HepG2 (cell line): ENCODE measurements around the gene SLIT3. TPM values are rescaled to one million over a fixed set of nuclear protein-coding genes. Genes with fewer than 3 reads are reported as not detected.

Experiments
- ATAC-seq: fragments of 200-7000 bp; cut with Tn5 transposase; 3 replicates; pipeline ENCODE4 v1.9.1; 2020; ENCODE audit warnings: mild to moderate bottlenecking, moderate library complexity
- BruUV-seq: library from RNA; stranded (reverse); fragments of 400-500 nt; replicated peaks from 2 replicates; lab custom pipeline; 2021; lab: Mats Ljungman, UMichigan
- CTCF ChIA-PET: fragments of 300-600 bp; formaldehyde crosslinking; extraction: SDS; loops from one replicate; lab custom pipeline; 2021; ENCODE audit warnings: low total read pairs, inconsistent platforms, low intra/inter-chr PET ratio; lab: Yijun Ruan, JAX
- POLR2A ChIA-PET: fragments of 350-600 bp; sonication (Branson Sonifier 250); formaldehyde crosslinking; loops from one replicate; lab custom pipeline; 2020; ENCODE audit warnings: antibody characterized with exemption, inconsistent platforms; lab: Yijun Ruan, JAX
- DNase-seq: peaks from one replicate; pipeline ENCODE4 v3.0.0-alpha.2; 2015; ENCODE audit warnings: low spot score
- FAIRE-seq: peaks from 3 replicates; lab custom pipeline; 2011; peaks lifted over from hg19 to GRCh38; lab: Jason Lieb, UNC
- H2AFZ ChIP-seq: one replicate; pipeline ENCODE4 v1.6.1; 2011; ENCODE audit warnings: low read length, inconsistent platforms
- H3K27ac ChIP-seq: fragments of 300-600 bp; 3 replicates; pipeline ENCODE4 v1.8.0; 2011; ENCODE audit warnings: mixed run types, mild to moderate bottlenecking, mixed read lengths, low read length, inconsistent platforms; ENCODE audit not compliant: insufficient read depth; ENCODE audit errors: extremely low read length
- H3K27me3 ChIP-seq, 2 experiments: fragments of 200-600 bp in 1 of 2; 2 replicates in 1 of 2; 3 replicates in 1 of 2; pipeline versions ENCODE4 v1.6.0 to v1.8.0; 2011; ENCODE audit warnings: low read length in 2 of 2, mild to moderate bottlenecking in 2 of 2, moderate library complexity in 2 of 2, inconsistent platforms in 1 of 2; ENCODE audit not compliant: insufficient read depth in 2 of 2, control insufficient read depth in 1 of 2
- H3K36me3 ChIP-seq, 2 experiments: fragments of 200-600 bp in 1 of 2; replicated peaks in 1 of 2; 2 replicates in 1 of 2; 3 replicates in 1 of 2; pipeline versions ENCODE4 v1.5.1 to v1.8.0; 2011; ENCODE audit warnings: low read length in 2 of 2, inconsistent platforms in 1 of 2; ENCODE audit not compliant: insufficient read depth in 2 of 2, control insufficient read depth in 1 of 2
- H3K4me1 ChIP-seq: 2 replicates; pipeline ENCODE4 v1.5.1; 2012; ENCODE audit warnings: low read length, inconsistent platforms; ENCODE audit not compliant: insufficient read depth
- H3K4me2 ChIP-seq: 2 replicates; pipeline ENCODE4 v1.6.0; 2011; ENCODE audit warnings: low read depth, low read length, inconsistent platforms
- H3K4me3 ChIP-seq, 3 experiments: fragments of 200-600 bp in 1 of 3; sonication (generic), shearing (Covaris generic) in 1 of 3; replicated peaks in 1 of 3; 2 replicates each; pipeline ENCODE4 v1.5.1; 2011 to 2016; ENCODE audit warnings: low read length in 3 of 3, inconsistent platforms in 2 of 3, low read depth in 2 of 3, mild to moderate bottlenecking in 2 of 3, control low read depth in 1 of 3, mixed read lengths in 1 of 3; ENCODE audit not compliant: insufficient read depth in 1 of 3
- H3K79me2 ChIP-seq: one replicate; pipeline ENCODE4 v1.6.1; 2011; ENCODE audit warnings: low read length, inconsistent platforms; ENCODE audit not compliant: insufficient read depth
- H3K9ac ChIP-seq: 2 replicates; pipeline ENCODE4 v1.6.0; 2011; ENCODE audit warnings: mild to moderate bottlenecking, low read depth, low read length, inconsistent platforms; ENCODE audit not compliant: insufficient read depth
- H3K9me3 ChIP-seq: 2 replicates; pipeline ENCODE4 v1.5.1; 2012; ENCODE audit warnings: mild to moderate bottlenecking, low read length
- H4K20me1 ChIP-seq: 2 replicates; pipeline ENCODE4 v1.6.0; 2011; ENCODE audit warnings: inconsistent platforms, mild to moderate bottlenecking, low read length, moderate library complexity; ENCODE audit not compliant: insufficient read depth
- DNMT1 ChIP-seq: sonication (generic); formaldehyde crosslinking; IDR thresholded peaks from 2 replicates; pipeline ENCODE4 v1.5.1; 2020; ENCODE audit warnings: mild to moderate bottlenecking, missing genetic modification reagents
- NR3C1 ChIP-seq: sonication (generic); formaldehyde crosslinking; IDR thresholded peaks from 2 replicates; pipeline ENCODE4 v1.4.0; 2020; ENCODE audit warnings: missing genetic modification reagents
- RERE ChIP-seq: IDR thresholded peaks from 2 replicates; pipeline ENCODE4 v1.6.1; 2016; ENCODE audit warnings: low read depth, missing genetic modification reagents, missing compliant biosample characterization
- ZNF788 ChIP-seq: sonication (generic); formaldehyde crosslinking; IDR thresholded peaks from 2 replicates; pipeline ENCODE4 v1.5.0; 2020; ENCODE audit warnings: mild to moderate bottlenecking, missing genetic modification reagents, borderline replicate concordance
- WGBS: methylation state at CpG from one replicate; pipeline ENCODE4 v1.1.6; 2017; ENCODE audit warnings: low lambda C conversion rate; 5-methylcytosine and 5-hydroxymethylcytosine counted together
- in situ Hi-C: cut with HindIII; loops from 2 replicates; pipeline ENCODE4 v1.10.0; 2017; ENCODE audit warnings: low pct_unique_long_range_greater_than_20kb; ENCODE audit not compliant: extremely low pct_ligation_motif_present
- intact Hi-C: fragments of 100-400 bp; cut with micrococcal nuclease; formaldehyde crosslinking; loops from one replicate; pipeline ENCODE4 v1.10.0; 2022; ENCODE audit not compliant: unreplicated experiment
- polyA plus RNA-seq, 8 experiments: library from polyadenylated mRNA; depleted of rRNA in 3 of 8; stranded (reverse) in 7 of 8; unstranded in 1 of 8; fragments of >200 nt; fragmentation: Illumina TruSeq in 4 of 8; extraction: Trizol in 4 of 8; gene quantifications; 2 replicates each; pipeline versions ENCODE4 v1.2.1 to v1.2.3, GENCODE V29; 2011 to 2016; ENCODE audit warnings: low read depth in 4 of 8, missing spikeins in 1 of 8, mixed read lengths in 1 of 8; ENCODE audit not compliant: insufficient read depth in 1 of 8
- total RNA-seq, 5 experiments: library from RNA; depleted of rRNA; stranded (reverse); fragments of >200 nt; fragmentation: Illumina TruSeq; extraction: Trizol; gene quantifications; 2 replicates each; pipeline ENCODE4 v1.2.3, GENCODE V29; 2016; ENCODE audit warnings: low read depth in 1 of 5

Gene SLIT3
- total and polyA plus RNA-seq, 2 of the 13 experiments (the other 11 are each of a cell fraction or from before 2014, with no cell fraction given): not detected

GRCh38 chr5:168940712-168941111 lies 360.2 kb downstream of the SLIT3 start:
- WGBS: 3% methylated on average over 4 of the region's 4 CpGs

More at GRCh38 chr5:168940712-168941111, 360.2 kb downstream of the SLIT3 start:
- Histone ChIP-seq H3K9me3 (no peaks in the 10 kb centered on the region), H3K4me3 (no peak overlapping the region), H3K36me3 (no peaks in the 10 kb centered on the region), H3K9ac (no peak overlapping the region), H3K27me3 (peaks cover 0 to 9% of the 10 kb centered on the region in 2 experiments; a peak in 2 of 5 replicates), H4K20me1 (no peaks in the 10 kb centered on the region), H3K4me1 (no peaks in the 10 kb centered on the region), H3K4me2 (no peak overlapping the region), H3K79me2 (no peaks in the 10 kb centered on the region), H3K27ac (no peak overlapping the region), H2AFZ (no peak overlapping the region)
- TF ChIP-seq ZNF788 (CRISPR knock-in tag) (no peak), RERE (CRISPR knock-in tag) (no peak), DNMT1 (no peak), NR3C1 (no peak)
- ChIA-PET CTCF (no interaction called here), POLR2A (no interaction called here)
- in situ Hi-C loops (no loop called here), intact Hi-C loops (no loop called here)
- DNase-seq (no peak), FAIRE-seq (no peak), ATAC-seq (no peak)
- BruUV-seq: no TSS peak
